ENCODE data around the gene ARL6IP6. TPM values are rescaled to one million over a fixed set of nuclear protein-coding genes. Genes with fewer than 3 reads are reported as not detected.
A peak's percentile ranks its signal among the peaks of the same experiment; 100 is the strongest.

The ARL6IP6 gene
- total RNA-seq (2014; rRNA removed; shearing (Covaris generic)) = 30.4 and 34.6 TPM in 2 replicates
- 29.1 and 54.1 TPM in 2 replicates for polyA plus RNA-seq (2014; cell fraction: nucleus; rRNA removed)

GRCh38 chr2:152718076-152718908 lies at the start of gene ARL6IP6:
TSS of gene ARL6IP6 (plus strand) at chr2:152718620. CDS start at chr2:152718625, 5 bp downstream.
- peak; percentile 93 for DNase-seq (ENCODE audit: extremely low read depth, low read depth)

DNA sequence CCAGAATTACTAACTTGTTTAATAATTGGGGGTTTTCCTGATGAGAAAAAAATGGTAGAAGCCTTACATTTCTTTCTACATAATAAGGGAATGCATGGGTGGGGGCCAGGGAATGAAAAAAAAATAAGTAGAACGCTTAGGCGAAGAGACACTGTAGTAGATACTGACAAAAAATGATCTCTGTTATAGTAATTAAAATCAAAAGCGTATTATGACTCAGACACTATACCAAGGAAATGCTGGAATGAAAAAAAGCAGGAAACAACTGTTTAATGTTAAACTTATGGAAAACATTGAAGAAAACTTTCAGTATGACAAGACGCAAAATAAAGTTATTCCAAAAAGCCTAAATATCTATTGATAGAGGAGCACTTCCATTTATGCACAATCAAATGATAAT lies 44.1 kb upstream of the ARL6IP6 start:
- DNase-seq (ENCODE audit: extremely low read depth, low read depth) = no peak

GRCh38 chr2:152676461-152676860 lies 42.0 kb upstream of the ARL6IP6 start:
- DNase-seq (ENCODE audit: extremely low read depth, low read depth) = no peak

DNA sequence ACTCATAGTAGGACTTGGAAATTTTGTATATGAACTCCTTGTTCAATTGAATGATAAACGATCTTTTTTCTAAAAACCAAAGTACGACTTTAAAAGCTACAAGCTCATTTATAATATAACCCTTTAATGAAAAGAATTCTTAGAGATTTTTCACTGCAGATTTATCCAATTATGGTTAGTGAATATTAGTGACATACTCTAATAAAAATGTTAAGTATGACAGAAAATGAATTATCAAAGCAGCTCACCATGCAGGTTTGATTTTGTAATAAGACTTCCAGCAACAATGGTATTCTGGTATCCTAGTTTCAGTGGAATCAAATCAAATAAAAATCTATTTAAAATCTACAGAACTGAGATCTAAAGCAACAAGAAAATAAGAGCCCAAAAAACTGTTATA lies 39.6 kb upstream of the ARL6IP6 start:
- DNase-seq (ENCODE audit: extremely low read depth, low read depth) = no peak

DNA sequence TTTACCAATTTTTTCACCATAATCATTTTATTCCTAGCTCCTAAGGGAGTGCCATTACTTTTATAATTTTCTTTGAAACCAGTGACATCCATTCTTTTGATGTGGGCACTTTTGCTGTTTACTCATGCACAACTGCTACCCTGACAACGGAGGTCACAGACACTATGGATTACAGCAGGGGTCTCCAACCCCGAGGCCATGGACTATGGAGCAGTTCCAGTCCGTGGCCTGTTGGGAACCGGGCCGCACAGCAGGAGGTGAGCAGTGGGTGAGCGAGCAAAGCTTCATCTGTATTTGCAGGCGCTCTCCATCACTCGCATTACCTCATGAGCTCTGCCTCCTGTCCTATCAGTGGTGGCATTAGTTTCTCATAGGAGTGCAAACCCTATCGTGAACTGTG lies 35.8 kb upstream of the ARL6IP6 start:
- DNase-seq (ENCODE audit: extremely low read depth, low read depth) = no peak

GRCh38 chr2:152683400-152683799 lies 35.0 kb upstream of the ARL6IP6 start:
- no peak for DNase-seq (ENCODE audit: extremely low read depth, low read depth)

- no peak for DNase-seq (ENCODE audit: extremely low read depth, low read depth)
Observed at GRCh38 chr2:152686321-152686720, 32.1 kb upstream of the ARL6IP6 start.

- no peak for DNase-seq (ENCODE audit: extremely low read depth, low read depth)
Observed at GRCh38 chr2:152693033-152693432, 25.4 kb upstream of the ARL6IP6 start.

DNA sequence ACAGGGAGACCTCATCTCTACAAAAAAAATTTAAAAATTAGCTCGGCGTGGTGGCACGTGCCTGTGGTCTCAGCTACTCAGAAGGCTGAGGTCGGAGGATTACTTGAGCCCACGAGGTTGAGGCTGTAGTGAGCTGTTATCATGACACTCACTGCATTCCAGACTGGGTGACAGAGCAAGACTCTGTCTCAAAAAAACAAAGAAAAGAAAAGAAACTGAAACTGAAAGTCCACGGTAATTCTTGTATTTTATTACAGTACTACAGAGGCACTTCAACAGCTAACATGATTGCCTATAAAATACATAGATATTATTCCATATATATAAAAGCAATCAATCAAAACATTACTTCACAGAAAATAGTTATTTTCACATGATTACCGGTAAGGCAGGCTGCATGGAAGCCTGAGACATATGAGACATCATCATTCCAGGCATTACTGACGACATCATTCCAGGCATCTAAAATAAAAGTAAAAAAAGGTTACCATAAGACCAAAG lies 24.2 kb upstream of the ARL6IP6 start:
- peak; percentile 3 for DNase-seq (ENCODE audit: extremely low read depth, low read depth)

DNA sequence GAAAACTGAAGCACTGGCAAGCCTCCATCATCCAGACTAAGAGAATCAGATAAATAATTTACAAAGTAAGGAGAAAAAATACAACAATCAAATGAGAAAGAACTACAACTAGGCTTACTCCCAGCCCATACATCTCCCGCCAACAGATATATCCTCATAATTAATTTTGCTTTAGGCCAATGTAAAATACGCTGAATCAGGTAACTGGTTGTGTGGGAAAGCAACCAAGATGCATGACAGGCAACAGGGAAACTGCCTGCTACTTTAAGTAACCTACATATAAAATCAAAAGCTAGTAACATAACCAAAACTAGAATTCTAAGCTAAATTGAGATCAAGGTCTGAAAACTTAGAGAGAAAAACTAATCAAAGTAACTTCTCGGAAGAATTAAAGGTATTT lies 22.7 kb upstream of the ARL6IP6 start:
- DNase-seq (ENCODE audit: extremely low read depth, low read depth) = no peak

DNA sequence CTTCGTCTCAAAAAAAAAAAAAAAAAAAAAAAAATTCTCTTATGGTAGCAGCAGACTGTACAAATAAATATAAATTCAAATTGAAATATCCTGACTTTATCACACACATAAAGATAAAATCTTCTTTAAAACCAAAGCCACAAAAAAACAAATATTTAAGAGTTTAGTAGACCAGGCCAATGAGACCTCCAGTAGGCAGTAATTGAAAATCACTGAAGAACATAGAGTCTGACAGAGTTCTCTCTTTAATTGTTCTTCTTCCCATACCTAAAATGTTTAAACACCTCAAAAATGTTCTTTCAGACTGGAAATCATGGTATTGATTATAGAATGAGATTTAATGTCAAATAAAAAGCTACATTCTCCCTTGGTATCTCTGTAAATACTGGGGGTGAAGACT lies 21.9 kb upstream of the ARL6IP6 start:
- no peak for DNase-seq (ENCODE audit: extremely low read depth, low read depth)

GRCh38 chr2:152701198-152701597 lies 17.2 kb upstream of the ARL6IP6 start:
- no peak for DNase-seq (ENCODE audit: extremely low read depth, low read depth)

- DNase-seq (ENCODE audit: extremely low read depth, low read depth) = no peak
Observed at GRCh38 chr2:152706477-152707021, 11.9 kb upstream of the ARL6IP6 start.

DNA sequence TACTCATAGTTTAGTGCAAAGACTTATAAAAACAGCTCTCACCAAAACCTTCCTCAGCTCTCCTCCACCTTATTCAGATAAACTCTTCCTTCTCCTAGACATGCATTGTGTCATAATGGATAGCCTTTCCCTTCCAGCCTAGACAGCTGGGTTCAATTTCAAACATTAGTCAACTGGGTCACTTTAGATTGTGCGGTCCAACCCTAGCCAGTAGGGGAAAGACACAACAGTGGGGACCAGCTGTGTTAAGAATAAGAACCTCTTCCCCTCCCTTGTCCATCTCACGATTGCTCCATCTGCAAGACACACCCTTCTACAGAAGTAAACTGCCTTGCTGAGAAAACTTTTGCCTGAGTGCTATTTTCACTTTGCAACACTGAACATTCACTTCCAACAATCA lies 9.7 kb upstream of the ARL6IP6 start:
- no peak for DNase-seq (ENCODE audit: extremely low read depth, low read depth)

DNA sequence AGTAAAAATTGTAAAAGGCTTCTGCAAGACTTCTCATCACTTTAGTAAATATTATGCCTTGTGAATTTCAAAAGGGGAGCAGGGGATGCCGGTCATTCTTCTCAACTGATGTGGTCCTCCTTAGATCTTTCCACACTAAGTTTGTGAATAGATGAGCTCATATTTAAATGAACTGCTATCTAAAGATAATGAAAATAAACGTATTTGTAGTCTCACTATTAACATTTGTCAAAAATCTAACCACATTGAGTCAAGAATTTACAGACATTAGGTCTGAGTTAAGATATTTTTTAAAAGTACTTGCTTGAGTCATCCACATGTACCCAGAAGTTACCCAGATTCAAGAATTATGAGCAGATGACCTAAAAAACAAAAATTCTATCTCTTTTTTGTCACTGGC lies 7.7 kb upstream of the ARL6IP6 start:
- DNase-seq (ENCODE audit: extremely low read depth, low read depth) = no peak

DNA sequence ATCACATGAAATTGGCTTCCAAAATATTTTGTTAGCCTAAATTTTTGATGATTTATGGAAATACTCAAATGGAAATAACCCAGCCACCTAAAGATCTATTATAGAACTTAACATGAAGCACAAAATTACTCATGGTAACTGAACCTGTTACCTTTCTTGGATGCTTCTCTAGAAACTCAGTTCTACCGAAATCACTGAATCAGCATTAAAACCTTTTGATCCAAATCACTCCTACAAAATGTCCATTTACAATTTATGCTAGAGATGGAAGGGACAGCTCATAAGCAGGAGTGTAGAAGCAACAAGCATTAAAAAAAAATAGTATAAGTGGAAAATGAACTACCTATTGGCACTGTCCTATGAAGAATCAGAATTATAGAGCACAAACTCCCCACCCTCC lies 3.3 kb upstream of the ARL6IP6 start:
- DNase-seq (ENCODE audit: extremely low read depth, low read depth) = no peak

GRCh38 chr2:152715854-152716428 lies 2.5 kb upstream of the ARL6IP6 start:
- DNase-seq (ENCODE audit: extremely low read depth, low read depth) = peak; percentile 55

GRCh38 chr2:152716805-152717227 lies 1.6 kb upstream of the ARL6IP6 start:
- peak; percentile 6 for DNase-seq (ENCODE audit: extremely low read depth, low read depth)

DNA sequence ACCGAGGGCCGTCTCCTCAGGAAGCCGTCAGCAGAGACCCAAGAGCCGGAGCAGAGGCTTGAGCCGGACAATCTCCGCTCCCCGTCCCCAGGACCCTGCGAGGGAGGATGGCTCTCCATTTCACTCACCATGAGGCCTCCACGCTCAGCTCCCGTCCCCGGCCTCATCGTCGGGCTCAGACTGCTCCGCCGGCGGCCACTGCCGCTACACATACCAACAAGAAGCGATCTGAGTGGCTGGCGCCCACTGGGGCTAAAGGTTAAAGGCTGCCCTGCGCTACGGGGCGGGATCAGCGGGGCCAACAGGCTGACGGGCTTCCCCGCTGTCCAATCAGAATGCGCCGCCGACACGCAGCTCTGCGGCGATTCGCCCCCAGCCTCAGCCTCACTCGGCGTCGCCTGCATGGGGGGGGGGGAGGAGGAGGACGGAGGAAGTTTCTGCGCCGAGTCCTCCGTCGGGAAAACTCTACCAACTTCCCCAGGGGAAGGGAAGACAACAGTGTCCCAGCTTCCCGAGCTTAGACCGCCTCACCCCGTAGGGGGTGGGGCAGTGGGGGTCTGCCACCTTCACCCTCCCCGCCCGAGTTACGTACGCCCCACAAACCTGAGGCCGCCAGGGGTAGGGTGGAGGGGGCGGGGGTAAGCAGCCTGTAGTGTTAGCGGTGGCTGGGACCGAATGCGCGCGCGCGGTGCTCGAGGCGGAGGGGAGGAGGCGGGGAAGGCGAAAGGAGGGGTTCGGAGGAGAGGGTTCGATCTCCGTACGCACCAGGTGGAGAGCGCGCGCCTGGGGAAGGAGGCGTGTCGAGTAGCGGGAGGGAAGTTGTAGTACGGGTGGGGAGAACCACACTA lies 968 bp upstream of the ARL6IP6 start, which contains the start of gene PRPF40A:
TSS of gene PRPF40A (minus strand) at position 234 of the 848 bp plus-strand sequence. CDS start at position 212, 22 bp downstream.
- peak; percentile 98 for DNase-seq (ENCODE audit: extremely low read depth, low read depth)

- peak; percentile 75 for DNase-seq (ENCODE audit: extremely low read depth, low read depth)
Observed at GRCh38 chr2:152718909-152719645, 657 bp downstream of the ARL6IP6 start.

Data from NCI-H460 (cell line).